Measurements from ENCODE around the gene PTF1A.

PTF1A gene, protein sequence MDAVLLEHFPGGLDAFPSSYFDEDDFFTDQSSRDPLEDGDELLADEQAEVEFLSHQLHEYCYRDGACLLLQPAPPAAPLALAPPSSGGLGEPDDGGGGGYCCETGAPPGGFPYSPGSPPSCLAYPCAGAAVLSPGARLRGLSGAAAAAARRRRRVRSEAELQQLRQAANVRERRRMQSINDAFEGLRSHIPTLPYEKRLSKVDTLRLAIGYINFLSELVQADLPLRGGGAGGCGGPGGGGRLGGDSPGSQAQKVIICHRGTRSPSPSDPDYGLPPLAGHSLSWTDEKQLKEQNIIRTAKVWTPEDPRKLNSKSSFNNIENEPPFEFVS

GRCh38 chr10:23191764-23192711 is at the start of gene PTF1A:
Gene PTF1A, plus strand, starts transcription at chr10:23192312. Its CDS starts 219 bp downstream, at chr10:23192531.
- DNase-seq: no peak

DNA sequence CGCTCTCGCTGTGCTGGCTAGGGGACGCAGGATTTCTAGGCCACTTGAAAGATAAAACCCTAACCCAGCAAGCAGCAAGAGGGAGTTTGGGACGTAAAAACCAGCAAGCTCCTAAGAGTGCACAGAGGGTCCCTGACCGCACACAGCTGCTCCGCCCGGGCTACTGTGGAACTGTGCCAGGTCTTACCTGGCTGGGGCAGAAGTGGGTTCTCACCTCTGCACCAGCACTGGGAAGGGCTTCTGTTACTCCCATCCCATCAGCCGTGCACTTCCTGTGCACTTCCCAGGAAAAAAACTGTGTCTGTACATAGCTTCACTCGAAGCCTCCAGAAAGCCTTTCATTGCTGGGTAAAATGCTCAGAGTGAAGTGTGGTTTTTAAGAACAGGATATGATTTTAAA is 45.9 kb upstream of the PTF1A start:
- no peak for DNase-seq

- no peak for DNase-seq
Observed at GRCh38 chr10:23147035-23147434, 45.1 kb upstream of the PTF1A start.

DNA sequence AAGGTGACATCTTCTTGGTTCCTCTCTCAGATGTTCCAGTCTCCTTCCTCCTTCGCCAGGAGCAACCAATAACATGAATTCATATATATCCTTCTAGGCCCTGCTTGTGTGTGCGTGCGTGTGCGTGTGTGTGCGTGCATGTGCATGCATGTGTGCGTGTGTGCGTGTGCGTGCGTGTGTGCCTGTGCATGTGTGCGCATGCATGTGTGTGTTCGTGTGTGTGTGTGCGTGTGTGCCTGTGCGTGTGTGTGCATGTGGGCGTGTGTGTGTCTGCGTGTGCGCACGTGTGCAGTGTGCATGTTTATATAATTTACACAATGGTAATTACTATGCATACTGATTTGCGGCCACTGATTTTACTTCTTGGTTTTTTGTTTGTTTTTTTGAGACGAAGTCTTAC is 43.9 kb upstream of the PTF1A start:
- DNase-seq: no peak

DNA sequence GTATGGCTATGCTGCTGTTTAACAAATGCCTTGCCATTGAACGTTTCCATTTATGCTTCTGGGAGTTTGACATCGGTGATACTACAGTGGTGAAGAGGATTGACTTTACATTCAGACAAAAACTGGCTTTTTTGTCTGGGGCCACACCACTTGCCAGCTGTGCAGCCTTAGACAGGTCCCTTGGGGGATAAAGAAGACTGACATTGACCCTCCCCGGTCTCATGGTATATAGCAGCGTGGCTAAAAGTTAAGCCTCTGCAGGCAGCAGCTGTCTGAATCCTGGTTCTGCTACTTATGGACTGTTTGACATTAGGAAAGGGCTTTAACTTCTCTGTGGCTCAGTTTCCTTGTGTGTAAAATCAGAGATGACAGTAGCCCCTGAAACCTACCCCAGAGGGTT is 42.0 kb upstream of the PTF1A start:
- no peak for DNase-seq

DNA sequence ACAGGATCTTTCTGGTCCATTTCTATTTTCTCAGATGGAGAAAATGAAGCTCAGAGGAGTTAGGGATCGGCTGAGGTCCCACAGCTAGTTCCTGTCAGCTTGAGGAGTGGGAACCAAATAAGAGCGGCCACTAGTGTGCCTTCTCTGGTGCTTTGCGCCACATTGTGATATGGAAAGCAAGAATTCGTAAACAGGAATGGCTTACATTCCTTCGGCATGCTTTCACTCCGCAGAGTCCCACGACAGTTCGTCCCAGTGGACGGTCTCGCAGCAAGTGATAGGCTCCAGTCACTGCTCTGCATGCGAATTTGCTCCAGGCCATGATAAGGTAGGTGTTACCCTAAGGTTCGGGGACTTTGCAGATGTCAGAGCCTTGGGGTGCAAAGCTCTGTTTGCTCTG is 41.5 kb upstream of the PTF1A start:
- no peak for DNase-seq

DNA sequence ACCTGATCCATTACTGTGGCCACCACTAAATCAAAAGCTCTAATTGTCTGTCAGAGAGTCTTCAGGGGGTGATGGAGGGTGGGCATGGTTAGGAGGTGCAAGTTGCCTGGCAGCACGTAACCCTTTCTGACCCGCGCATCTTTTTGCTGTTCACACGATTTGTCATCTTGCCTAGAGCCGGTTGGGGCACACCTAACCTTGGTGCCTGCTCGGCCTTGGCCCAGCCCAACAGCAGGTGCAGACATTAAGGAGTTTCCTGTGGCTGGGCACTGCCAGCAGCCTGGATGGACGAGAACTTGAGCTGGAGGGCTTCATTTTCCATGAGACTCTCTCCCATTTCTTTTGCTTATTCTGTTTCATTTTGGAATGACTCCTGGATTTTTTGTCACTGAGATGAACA is 41.0 kb upstream of the PTF1A start:
- DNase-seq: no peak

DNA sequence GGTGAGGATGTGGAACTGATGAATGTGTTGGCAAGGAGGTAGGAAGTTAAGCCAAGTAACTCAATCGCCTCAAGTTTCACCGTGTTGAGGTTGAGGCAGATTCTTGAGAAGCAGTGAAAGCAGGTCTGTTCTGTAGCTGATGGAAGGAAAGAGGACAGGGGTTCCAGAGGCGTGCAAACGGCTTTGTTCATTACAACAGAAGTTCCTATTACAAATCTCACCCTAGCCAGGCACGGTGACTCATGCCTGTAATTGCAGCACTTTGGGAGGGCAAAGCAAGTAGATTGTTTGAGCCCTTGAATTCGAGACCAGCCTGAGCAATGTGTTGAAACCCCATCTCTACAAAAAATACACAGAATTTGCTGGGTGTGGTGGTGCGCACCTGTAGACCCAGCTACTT is 36.9 kb upstream of the PTF1A start:
- DNase-seq: no peak

DNA sequence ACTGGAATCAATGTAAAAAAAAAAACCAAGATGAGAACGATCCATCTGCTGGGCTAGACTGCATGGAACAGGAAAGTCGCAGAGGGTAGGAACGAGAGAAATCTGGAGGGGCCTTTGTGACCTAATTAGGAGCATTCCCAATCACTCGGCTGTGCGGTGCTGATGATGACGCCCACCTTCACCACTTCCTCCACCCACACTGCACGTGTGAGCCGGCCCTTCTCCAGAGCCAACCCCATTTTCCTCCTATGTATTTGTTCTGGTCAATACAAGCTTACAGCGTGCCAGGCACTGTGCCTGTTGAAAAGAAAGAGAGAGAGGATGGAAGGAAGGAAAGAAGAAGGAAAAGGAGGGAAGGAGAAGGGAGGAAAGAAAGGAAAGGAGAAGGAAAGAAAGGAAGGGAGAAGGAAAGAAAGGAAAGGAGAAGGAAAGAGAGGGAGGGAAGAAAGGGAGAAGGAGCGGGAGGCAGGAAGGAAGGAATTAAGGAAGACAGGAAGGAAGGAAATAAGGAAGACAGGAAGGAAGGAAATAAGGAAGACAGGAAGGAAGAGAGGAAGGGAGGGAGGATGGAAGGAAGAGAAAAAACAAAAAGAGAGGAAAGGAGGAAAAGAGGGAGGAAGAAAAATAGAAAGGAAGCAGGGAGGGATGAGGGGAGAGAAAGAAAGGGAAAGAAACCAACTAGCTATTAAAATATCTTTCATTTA is 35.5 kb upstream of the PTF1A start:
- no peak for DNase-seq

DNA sequence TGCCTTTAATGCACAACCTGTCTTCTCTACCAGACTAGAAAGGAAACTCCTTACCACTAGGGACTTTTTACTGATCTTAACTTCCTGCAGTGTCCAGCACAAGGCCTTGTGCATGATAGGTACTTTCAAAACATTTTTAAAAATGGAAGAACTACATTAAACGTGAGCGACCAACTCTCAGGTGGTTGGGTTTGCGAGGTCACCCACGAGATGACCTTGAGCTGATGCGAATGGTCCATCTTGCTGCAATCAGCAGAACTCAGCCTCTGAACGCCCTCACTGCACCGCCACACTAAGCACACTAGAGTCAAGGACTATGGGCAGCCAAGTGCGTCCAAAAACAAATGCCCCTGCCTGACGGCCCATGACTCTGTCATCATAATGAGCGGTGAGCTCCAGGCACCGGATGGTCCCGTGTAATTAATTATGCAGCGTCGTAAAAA is 34.9 kb upstream of the PTF1A start:
- DNase-seq: no peak

DNA sequence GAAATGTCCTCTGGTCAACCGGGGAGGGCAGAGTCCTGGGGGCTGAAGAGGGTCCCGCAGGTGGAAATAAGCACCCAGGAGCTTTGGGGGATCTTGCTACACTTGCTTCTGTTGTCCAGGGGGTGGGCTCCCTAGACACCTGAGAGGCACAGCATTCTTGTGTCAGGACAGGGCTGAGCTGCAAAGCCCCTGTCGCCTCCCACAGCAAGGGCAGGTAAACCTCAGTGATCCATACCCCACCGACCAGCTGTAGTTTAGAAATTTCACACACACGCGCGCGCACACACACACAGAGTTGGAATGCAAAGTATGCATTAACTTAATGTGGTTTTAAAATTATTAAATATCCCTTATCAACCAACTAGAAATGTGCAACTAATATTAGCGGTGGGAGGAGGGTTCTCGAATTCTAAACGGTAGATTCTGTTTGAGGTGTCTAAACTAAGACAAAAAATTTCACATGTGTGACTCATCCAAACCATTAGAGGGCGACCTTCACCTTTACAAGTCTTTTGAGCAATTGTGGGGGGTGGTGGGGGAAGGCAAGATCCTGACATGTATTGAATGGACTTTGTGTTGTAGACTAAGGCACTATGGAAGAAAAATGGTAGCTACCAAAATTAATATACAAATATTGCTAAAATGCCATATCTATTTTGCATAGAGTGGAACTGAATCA is 34.3 kb upstream of the PTF1A start:
- DNase-seq: no peak

- no peak for DNase-seq
Observed at GRCh38 chr10:23158370-23158769, 33.7 kb upstream of the PTF1A start.

DNA sequence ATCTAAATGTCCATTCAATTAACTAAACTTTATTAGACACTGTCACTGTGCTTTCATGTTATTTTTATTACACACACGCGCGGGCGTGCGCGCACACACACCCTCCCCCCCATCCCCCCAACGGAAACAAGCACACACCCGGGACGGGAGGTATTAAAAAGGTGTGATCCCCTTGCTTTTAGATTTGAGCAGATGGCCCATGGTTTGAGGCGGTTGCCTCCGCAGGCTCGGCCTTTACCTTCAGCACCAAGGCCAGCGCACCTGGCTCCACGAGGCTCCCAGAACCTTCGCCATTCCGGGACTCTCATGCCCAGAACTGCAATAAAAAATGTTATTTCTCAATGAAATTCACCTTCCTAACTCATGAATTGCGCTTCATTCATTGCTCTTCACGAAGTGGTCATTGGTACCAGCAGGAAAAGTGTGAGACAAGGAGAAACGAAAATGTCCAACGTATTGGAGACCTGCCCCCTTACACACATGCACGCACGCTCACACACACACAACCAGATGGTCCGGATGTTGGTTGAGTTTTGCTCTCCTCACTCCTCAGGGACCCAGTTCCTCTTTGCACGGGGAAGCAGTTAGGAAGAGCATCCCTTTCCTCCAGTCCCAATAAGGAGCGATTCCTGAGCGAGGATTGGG is 20.8 kb upstream of the PTF1A start:
- no peak for DNase-seq

GRCh38 chr10:23172429-23173213 is 19.5 kb upstream of the PTF1A start:
- no peak for DNase-seq

GRCh38 chr10:23173214-23174073 is 18.7 kb upstream of the PTF1A start:
- no peak for DNase-seq

GRCh38 chr10:23174074-23174976 is 17.8 kb upstream of the PTF1A start:
- DNase-seq: no peak

- DNase-seq: no peak
Observed at GRCh38 chr10:23174977-23175512, 17.1 kb upstream of the PTF1A start.

DNA sequence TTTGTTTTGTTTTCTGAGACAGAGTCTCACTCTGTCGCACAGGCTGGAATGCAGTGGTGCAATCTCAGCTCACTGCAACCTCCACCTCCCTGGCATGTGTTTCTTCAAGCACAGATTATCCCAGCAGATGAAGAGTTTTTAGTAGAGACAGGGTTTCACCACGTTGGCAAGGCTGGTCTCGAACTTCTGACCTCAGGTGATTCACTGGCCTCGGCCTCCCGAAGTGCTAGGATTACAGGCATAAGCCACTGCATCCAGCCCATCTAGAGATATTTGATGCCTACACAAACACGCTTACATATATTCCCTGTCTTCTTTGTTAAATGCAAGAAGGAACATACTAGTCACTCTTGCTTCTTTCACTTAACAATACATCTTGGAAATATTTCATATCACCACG is 5.9 kb upstream of the PTF1A start:
- DNase-seq: no peak

- no peak for DNase-seq
Observed at GRCh38 chr10:23186697-23187096, 5.4 kb upstream of the PTF1A start.

Measured in GOT3 (cell line).